GM12892 (cell line): ENCODE measurements around the gene PRR23E.

Experiments
- POLR2A ChIP-seq: IDR thresholded peaks from 2 replicates; pipeline ENCODE4 v1.6.1; 2011; ENCODE audit warnings: low read depth, low read length, control low read depth
- POLR2AphosphoS5 ChIP-seq: IDR thresholded peaks from 2 replicates; pipeline ENCODE4 v1.6.1; 2011; ENCODE audit warnings: low read depth, low read length, control low read depth
- TAF1 ChIP-seq: IDR thresholded peaks from 2 replicates; pipeline ENCODE4 v1.6.1; 2011; ENCODE audit warnings: low read depth, mild to moderate bottlenecking, control low read depth, low read length, borderline replicate concordance

DNA sequence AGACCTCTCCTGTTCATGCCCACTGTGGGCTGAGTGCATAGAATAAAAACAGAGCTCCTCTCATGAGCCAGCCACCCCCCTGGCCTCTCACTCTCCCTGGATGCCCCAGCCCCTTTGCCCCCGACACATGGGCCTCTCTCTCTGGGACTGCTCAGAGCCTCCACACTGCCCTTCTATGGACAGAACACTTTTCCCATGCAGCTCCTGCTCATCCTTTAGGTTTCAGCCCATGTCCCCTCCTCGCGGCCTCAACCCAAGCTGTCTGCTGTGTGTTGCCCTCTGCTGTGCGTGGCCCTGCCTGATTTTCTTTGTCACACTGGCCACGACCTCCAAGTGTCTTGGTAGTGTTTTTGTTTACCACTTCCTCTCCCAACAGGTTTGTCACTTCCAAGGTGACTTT is 20.7 kb upstream of the PRR23E start:
- no peak for TF ChIP-seq POLR2AphosphoS5
- no peak for TF ChIP-seq POLR2A
- no peak for TF ChIP-seq TAF1
